ENCODE data around the gene NDUFAF5. TPM values are rescaled to one million over a fixed set of nuclear protein-coding genes. Genes with fewer than 3 reads are reported as not detected.
A peak's percentile ranks its signal among the peaks of the same experiment; 100 is the strongest.

Gene NDUFAF5
- total and polyA plus RNA-seq, 2 of the 8 experiments (the other 6 are each of a cell fraction or from before 2014, with no cell fraction given) = 11.8 to 32.3 TPM

DNA sequence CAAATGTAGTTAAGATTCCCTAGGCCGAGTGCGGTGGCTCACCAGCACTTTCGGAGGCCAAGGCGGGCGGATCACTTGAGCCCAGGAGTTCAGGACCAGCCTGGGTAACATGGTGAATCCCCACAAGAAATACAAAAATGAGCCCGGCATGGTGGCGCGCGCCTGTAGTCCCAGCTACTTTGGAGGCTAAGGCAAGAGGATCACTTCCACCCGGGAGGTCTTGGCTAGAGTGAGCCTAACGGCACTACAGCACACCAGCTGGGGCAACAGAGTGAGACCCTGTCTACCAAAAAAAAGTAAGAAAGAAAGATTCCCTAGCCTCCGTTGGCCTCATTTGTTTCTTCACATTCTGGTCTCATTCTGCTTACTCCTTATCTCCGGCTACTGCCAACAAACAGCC, 1.3 kb upstream of the NDUFAF5 start:
- no peak overlapping the region for H3K4ac ChIP-seq (replicated peaks; ENCODE audit: insufficient read length, low read depth, low read length)
- no peak overlapping the region for H2BK5ac ChIP-seq (ENCODE audit: low read depth, low read length)
- ChIA-PET POLR2A (ENCODE audit: partially characterized antibody) (interaction anchor here (1.0 to 3.6 kb wide), 3 partner anchors 12 to 292 kb away, joined by 3 to 28 read pairs (median 4); no protein-coding TSS in a partner anchor), CTCF (ENCODE audit: partially characterized antibody) (interaction anchor here (1.5 to 2.6 kb wide), 3 partner anchors 11 to 173 kb away, joined by 4 to 12 read pairs (median 9); no protein-coding TSS in a partner anchor)
- H2AFZ ChIP-seq (ENCODE audit: low read length) = no peak overlapping the region
- no peak overlapping the region for H2BK15ac ChIP-seq (ENCODE audit: low read length)
- no peak for DNase-seq (ENCODE audit: low read depth in 1 of 2, low spot score in 2 of 2)
- TF ChIP-seq USF2 (IDR thresholded peaks at IDR 0.05; ENCODE audit: low read length) (no peak), KDM4A (IDR thresholded peaks at IDR 0.05; ENCODE audit: low read depth, low read length, severe bottlenecking) (no peak), SP4 (IDR thresholded peaks at IDR 0.05; ENCODE audit: low read length) (no peak), ATF3 (IDR thresholded peaks at IDR 0.05; ENCODE audit: insufficient read depth, low read depth, low read length) (no peak), TAF7 (optimal IDR thresholded peaks at IDR 0.05; ENCODE audit: borderline replicate concordance, low read depth, low read length) (no peak), JUND (IDR thresholded peaks at IDR 0.05; ENCODE audit: low read length) (no peak), TBP (IDR thresholded peaks at IDR 0.05; ENCODE audit: low read depth, low read length) (no peak)
- peaks cover 10 to 80% of the 10 kb centered on the region in 2 experiments for H3K79me2 ChIP-seq (ENCODE audit: control insufficient read depth in 1 of 2, insufficient read depth in 2 of 2, low read length in 2 of 2)
- no peak overlapping the region for H2BK120ac ChIP-seq (replicated peaks; ENCODE audit: low read depth, low read length)
- peaks cover 0 to 4% (median 1%) of the 10 kb centered on the region in 4 experiments; a peak in 2 of 7 replicates for H3K4me1 ChIP-seq (replicated peaks in 1 of 4; ENCODE audit: control insufficient read depth in 3 of 4, insufficient read depth in 4 of 4, low read length in 3 of 4)
- H4K8ac ChIP-seq (ENCODE audit: extremely low read depth, insufficient read depth, low read length) = no peak overlapping the region
- H3K9me3 ChIP-seq (ENCODE audit: insufficient read depth in 2 of 2, low read depth in 1 of 2, low read length in 1 of 2) = no peaks in the 10 kb centered on the region
- no peak overlapping the region for H4K5ac ChIP-seq (ENCODE audit: insufficient read length, low read depth, low read length)
- H2BK12ac ChIP-seq (ENCODE audit: low read depth, low read length) = no peak overlapping the region
- H3K56ac ChIP-seq (replicated peaks; ENCODE audit: insufficient read length, low read depth, low read length) = no peak overlapping the region
- H3K4me2 ChIP-seq (ENCODE audit: insufficient read depth in 1 of 2, low read depth in 2 of 2, low read length in 2 of 2) = peak overlapping the region; percentile 65 to 82
- H4K20me1 ChIP-seq (replicated peaks in 1 of 2; ENCODE audit: control insufficient read depth in 1 of 2, insufficient read depth in 2 of 2, low read length in 2 of 2) = peaks cover 3 to 4% of the 10 kb centered on the region in 2 experiments
- H3K23ac ChIP-seq (ENCODE audit: insufficient read length) = no peak overlapping the region
- peaks cover 4 to 42% (median 22%) of the 10 kb centered on the region in 4 experiments; a peak in 7 of 8 replicates for H3K36me3 ChIP-seq (ENCODE audit: control insufficient read depth in 2 of 4, insufficient read depth in 4 of 4, low read length in 3 of 4)
- H3K18ac ChIP-seq (ENCODE audit: extremely low read depth, low read length) = no peak overlapping the region
- H3K27me3 ChIP-seq (replicated peaks in 1 of 4; ENCODE audit: control insufficient read depth in 3 of 4, extremely low read depth in 1 of 4, insufficient read depth in 3 of 4, low read length in 3 of 4) = no peaks in the 10 kb centered on the region
- H3K79me1 ChIP-seq (ENCODE audit: low read depth, low read length) = peaks cover 5% of the 10 kb centered on the region; the same call in 1 of the 2 replicates
- no peak overlapping the region for H4K91ac ChIP-seq (replicated peaks; ENCODE audit: insufficient read length, low read length)
- H3K23me2 ChIP-seq (ENCODE audit: low read depth, low read length) = peaks cover 3% of the 10 kb centered on the region; the same call in 1 of the 2 replicates
- H3K4me3 ChIP-seq (ENCODE audit: extremely low read depth in 1 of 4, insufficient read depth in 2 of 4, low read depth in 3 of 4, low read length in 4 of 4) = peak overlapping the region; percentile 73 to 97 (median 78)
- H3K9ac ChIP-seq (replicated peaks in 1 of 4; ENCODE audit: extremely low read depth in 1 of 4, low read depth in 3 of 4, low read length in 3 of 4) = no peak overlapping the region
- H3K14ac ChIP-seq (ENCODE audit: insufficient read length) = no peak overlapping the region
- no peak overlapping the region for H3K27ac ChIP-seq (ENCODE audit: low read depth, low read length)
- WGBS, 2 experiments (ENCODE audit: extremely low coverage in 1 of 2, insufficient coverage in 1 of 2, insufficient read length in 1 of 2, insufficient replicate concordance in 2 of 2, low coverage in 1 of 2, low lambda C conversion rate in 2 of 2, missing lambda C conversion rate in 1 of 2) = 93% methylated on average over 12 of the region's 13 CpGs; no CpG with 5 or more reads in 1 of the 2 experiments
- H2AK5ac ChIP-seq (ENCODE audit: low read depth, low read length) = no peak overlapping the region
- FAIRE-seq = no peak
- no peak overlapping the region for H2BK20ac ChIP-seq (ENCODE audit: low read length)
